Right lobe of liver (tissue), 6 donors: Measurements from ENCODE around the gene UVRAG. TPM values are rescaled to one million over a fixed set of nuclear protein-coding genes. Genes with fewer than 3 reads are reported as not detected.

Experiments used
- ATAC-seq, 4 donors: fragments of 200-7000 bp; cut with Tn5 transposase; one replicate each; pipeline ENCODE4 v1.9.1; 2020; ENCODE audit warnings: mild to moderate bottlenecking in 4 of 4, moderate library complexity in 4 of 4
- DNase-seq, 3 donors: peaks; one replicate each; pipeline ENCODE4 v3.0.0-alpha.2; 2020
- H3K27ac ChIP-seq, 3 donors: fragments of 200-600 bp; one replicate each; pipeline ENCODE4 v1.8.0; 2022
- H3K27me3 ChIP-seq, 2 donors: fragments of 200-600 bp; one replicate each; pipeline ENCODE4 v1.8.0; 2022
- H3K36me3 ChIP-seq, 4 donors: fragments of 200-600 bp; sonication (generic) in 1 of 4; one replicate each; pipeline versions ENCODE4 v1.5.1 to v1.8.0; 2017 to 2022; ENCODE audit warnings: control low read depth in 1 of 4
- H3K4me1 ChIP-seq, 4 donors: fragments of 200-600 bp; sonication (generic) in 1 of 4; one replicate each; pipeline versions ENCODE4 v1.5.1 to v1.8.0; 2017 to 2022; ENCODE audit warnings: control low read depth in 1 of 4
- H3K4me3 ChIP-seq, 3 donors: fragments of 200-600 bp; one replicate each; pipeline ENCODE4 v1.8.0; 2022
- H3K9me3 ChIP-seq, 4 donors: fragments of 200-600 bp; sonication (generic) in 1 of 4; one replicate each; pipeline versions ENCODE4 v1.5.1 to v1.8.0; 2017 to 2022; ENCODE audit warnings: control low read depth in 1 of 4
- POLR2A ChIP-seq: fragments of 450-650 bp; IDR thresholded peaks from one replicate; pipeline ENCODE4 v1.6.1; 2017; ENCODE audit warnings: antibody characterized with exemption, mild to moderate bottlenecking
- WGBS: methylation state at CpG from one replicate; pipeline ENCODE4 v1.1.6; 2018; ENCODE audit warnings: low coverage, low lambda C conversion rate; ENCODE audit not compliant: insufficient coverage; ENCODE audit errors: missing lambda C conversion rate; 5-methylcytosine and 5-hydroxymethylcytosine counted together
- intact Hi-C, 2 donors: fragments of 100-400 bp; cut with DNase I; formaldehyde crosslinking; loops; one replicate each; pipeline versions ENCODE4 v1.11.2 to v1.14.1; 2022
- total RNA-seq, 6 experiments: library from RNA; depleted of rRNA in 2 of 6; stranded (reverse); fragments of >200 nt in 2 of 6; fragmentation: NEBNext Ultra II Directional in 3 of 6; extraction: Animal tissue kit (Norgen Biotek cat#: 25700) in 3 of 6; gene quantifications; one replicate each; pipeline versions ENCODE4 v1.1.0 to v1.2.4, GENCODE V29; 2016 to 2023
- TF ChIP-seq, protein P1 (sequence below), 4 donors: fragments of 200-600 bp in 3 of 4; fragments of 450-650 bp in 1 of 4; IDR thresholded peaks; one replicate each; pipeline versions ENCODE4 v1.5.1 to v1.8.0; 2016 to 2022; ENCODE audit warnings: antibody characterized with exemption in 4 of 4, mild to moderate bottlenecking in 2 of 4
- donor health status: DM: no; HTN: yes; CAD: no.
- donor health status: DM: no; HTN: no; CAD: no.
- donor health status: DM: no; HTN: no; CAD: no.
- donor health status: DM: no; HTN: yes; CAD: no.
- donor health status: DM: no; HTN: yes; CAD: no.

The UVRAG gene
- total RNA-seq, 6 experiments from 2014 or later = 8.8 to 12.6 (median 10.3) TPM

DNA sequence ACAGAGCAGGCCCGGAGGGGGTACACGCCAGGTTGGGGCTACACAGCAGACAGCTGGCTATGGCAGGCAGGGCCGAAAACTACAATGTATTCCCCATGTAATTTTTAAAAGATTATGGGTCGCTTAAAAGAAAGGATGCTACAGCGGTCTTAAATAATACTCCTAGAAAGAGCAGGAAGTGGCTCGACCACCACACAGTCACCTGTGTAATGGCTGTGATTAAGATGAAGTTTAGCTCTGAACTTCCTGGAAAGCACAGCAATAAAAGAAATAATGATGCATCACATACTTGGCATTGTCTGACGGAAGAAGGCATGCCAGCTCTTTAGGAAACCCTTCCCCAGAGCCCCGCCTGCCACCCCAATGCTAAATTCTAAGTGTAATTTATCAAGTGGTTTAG is 358.7 kb downstream of the UVRAG start:
- intact Hi-C loops = no loop called here
- ATAC-seq (no peak), DNase-seq (no peak)
- Histone ChIP-seq H3K36me3 (no peaks in the 10 kb centered on the region), H3K4me1 (no peaks in the 10 kb centered on the region), H3K4me3 (no peak overlapping the region), H3K9me3 (no peaks in the 10 kb centered on the region), H3K27me3 (no peaks in the 10 kb centered on the region), H3K27ac (no peak overlapping the region)
- WGBS = 73% methylated on average over 6 of the region's 8 CpGs
- TF ChIP-seq, protein P1, sequence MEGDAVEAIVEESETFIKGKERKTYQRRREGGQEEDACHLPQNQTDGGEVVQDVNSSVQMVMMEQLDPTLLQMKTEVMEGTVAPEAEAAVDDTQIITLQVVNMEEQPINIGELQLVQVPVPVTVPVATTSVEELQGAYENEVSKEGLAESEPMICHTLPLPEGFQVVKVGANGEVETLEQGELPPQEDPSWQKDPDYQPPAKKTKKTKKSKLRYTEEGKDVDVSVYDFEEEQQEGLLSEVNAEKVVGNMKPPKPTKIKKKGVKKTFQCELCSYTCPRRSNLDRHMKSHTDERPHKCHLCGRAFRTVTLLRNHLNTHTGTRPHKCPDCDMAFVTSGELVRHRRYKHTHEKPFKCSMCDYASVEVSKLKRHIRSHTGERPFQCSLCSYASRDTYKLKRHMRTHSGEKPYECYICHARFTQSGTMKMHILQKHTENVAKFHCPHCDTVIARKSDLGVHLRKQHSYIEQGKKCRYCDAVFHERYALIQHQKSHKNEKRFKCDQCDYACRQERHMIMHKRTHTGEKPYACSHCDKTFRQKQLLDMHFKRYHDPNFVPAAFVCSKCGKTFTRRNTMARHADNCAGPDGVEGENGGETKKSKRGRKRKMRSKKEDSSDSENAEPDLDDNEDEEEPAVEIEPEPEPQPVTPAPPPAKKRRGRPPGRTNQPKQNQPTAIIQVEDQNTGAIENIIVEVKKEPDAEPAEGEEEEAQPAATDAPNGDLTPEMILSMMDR (IDR thresholded peaks at IDR 0.05) = no peak
- no peak for TF ChIP-seq POLR2A

GRCh38 chr11:76174330-76174729 is 359.3 kb downstream of the UVRAG start:
- TF ChIP-seq, protein P1 (IDR thresholded peaks at IDR 0.05) = no peak
- no peak for TF ChIP-seq POLR2A
- no peak overlapping the region for H3K27ac ChIP-seq

DNA sequence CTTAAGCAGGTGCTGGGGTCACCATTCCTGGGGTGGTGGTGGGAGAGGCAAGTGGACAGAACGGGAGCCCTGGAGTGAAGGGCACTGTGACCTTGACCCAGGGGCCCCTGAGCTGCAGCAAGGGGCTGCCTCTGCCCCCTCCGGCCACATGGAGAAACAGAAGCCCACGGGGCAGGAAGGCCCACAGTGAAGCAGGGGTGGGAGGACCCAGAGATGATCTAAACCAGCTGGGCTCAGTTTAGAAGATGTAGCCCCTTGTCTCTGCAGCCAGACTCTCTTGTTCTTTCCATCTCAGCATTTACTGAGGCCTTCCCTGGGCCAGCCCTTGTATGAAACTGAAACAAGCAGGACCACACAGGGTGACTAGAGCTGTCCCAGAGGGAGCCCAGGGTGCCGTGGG is 360.8 kb downstream of the UVRAG start:
- H3K27me3 ChIP-seq = no peaks in the 10 kb centered on the region
- TF ChIP-seq POLR2A = no peak
- TF ChIP-seq, protein P1 (IDR thresholded peaks at IDR 0.05) = no peak
- no peak for ATAC-seq
- 60% methylated on average over 1 of the region's 4 CpGs for WGBS
- H3K4me3 ChIP-seq = no peak overlapping the region
- no peaks in the 10 kb centered on the region for H3K36me3 ChIP-seq
- no peaks in the 10 kb centered on the region for H3K9me3 ChIP-seq
- no peak for DNase-seq
- H3K27ac ChIP-seq = no peak overlapping the region
- no peaks in the 10 kb centered on the region for H3K4me1 ChIP-seq
- intact Hi-C loops = no loop called here

More at GRCh38 chr11:76174330-76174729, 359.3 kb downstream of the UVRAG start:
- no peaks in the 10 kb centered on the region for H3K27me3 ChIP-seq
- WGBS = 79% methylated on average over 4 of the region's 5 CpGs
- no peaks in the 10 kb centered on the region for H3K9me3 ChIP-seq
- DNase-seq (no peak), ATAC-seq (no peak)
- H3K36me3 ChIP-seq = no peaks in the 10 kb centered on the region
- intact Hi-C loops = no loop called here
- H3K4me3 ChIP-seq = no peak overlapping the region
- H3K4me1 ChIP-seq = no peaks in the 10 kb centered on the region

GRCh38 chr11:76176463-76176862 is 361.5 kb downstream of the UVRAG start:
- no peak for TF ChIP-seq POLR2A
- TF ChIP-seq, protein P1 (IDR thresholded peaks at IDR 0.05) = no peak
- Histone ChIP-seq H3K27me3 (no peaks in the 10 kb centered on the region), H3K36me3 (no peaks in the 10 kb centered on the region), H3K4me1 (no peaks in the 10 kb centered on the region), H3K4me3 (no peak overlapping the region), H3K9me3 (no peaks in the 10 kb centered on the region), H3K27ac (no peak overlapping the region)
- no peak for DNase-seq
- intact Hi-C loops = no loop called here
- no peak for ATAC-seq
- 86% methylated on average over 6 of the region's 9 CpGs for WGBS

GRCh38 chr11:76177250-76177686 is 362.3 kb downstream of the UVRAG start:
- no peak for DNase-seq

More at GRCh38 chr11:76177250-76177686, 362.3 kb downstream of the UVRAG start:
- TF ChIP-seq, protein P1 (IDR thresholded peaks at IDR 0.05) = no peak
- no peak for TF ChIP-seq POLR2A
- intact Hi-C loops = no loop called here
- H3K9me3 ChIP-seq = no peaks in the 10 kb centered on the region
- no CpG with 5 or more reads among the region's 6 CpGs for WGBS
- H3K27me3 ChIP-seq = no peaks in the 10 kb centered on the region
- H3K4me3 ChIP-seq = no peak overlapping the region
- no peaks in the 10 kb centered on the region for H3K4me1 ChIP-seq
- no peaks in the 10 kb centered on the region for H3K36me3 ChIP-seq
- no peak overlapping the region for H3K27ac ChIP-seq
- no peak for ATAC-seq
